HG03432 (cell line): ENCODE results near the gene CHPF2.
A peak's percentile ranks its signal among the peaks of the same experiment; 100 is the strongest.

Experiments
- ATAC-seq: cut with Tn5 transposase; IDR thresholded peaks from one replicate; pipeline ENCODE4 v1.9.1; 2021; ENCODE audit warnings: mild to moderate bottlenecking, moderate library complexity; ENCODE audit not compliant: unreplicated experiment

CHPF2 gene

DNA sequence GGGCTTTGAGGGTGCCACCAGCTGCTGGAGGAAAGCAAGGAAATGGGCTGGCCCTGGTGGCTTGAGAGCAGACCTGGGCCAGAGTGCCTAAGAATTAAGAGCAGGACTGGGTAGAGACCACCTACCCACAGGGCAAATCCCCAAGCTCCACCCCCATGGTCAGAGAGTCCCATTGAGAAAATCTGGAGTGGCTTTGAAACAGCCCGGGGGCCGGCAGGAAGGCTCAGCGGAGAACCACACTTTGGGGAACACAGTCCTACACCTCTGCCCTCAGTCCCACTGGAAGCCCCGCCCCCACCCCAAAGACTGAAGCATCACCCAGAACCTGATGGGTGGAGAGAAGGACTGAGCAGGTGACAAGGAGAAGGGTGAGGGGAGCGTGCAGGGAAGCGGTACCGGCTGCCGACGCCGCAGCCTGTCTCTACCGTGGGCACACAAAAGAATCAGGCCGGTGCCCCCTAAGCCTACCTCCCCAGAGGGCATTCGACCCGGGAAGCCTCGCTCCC lies 12.6 kb downstream of the CHPF2 start:
- ATAC-seq: no peak

DNA sequence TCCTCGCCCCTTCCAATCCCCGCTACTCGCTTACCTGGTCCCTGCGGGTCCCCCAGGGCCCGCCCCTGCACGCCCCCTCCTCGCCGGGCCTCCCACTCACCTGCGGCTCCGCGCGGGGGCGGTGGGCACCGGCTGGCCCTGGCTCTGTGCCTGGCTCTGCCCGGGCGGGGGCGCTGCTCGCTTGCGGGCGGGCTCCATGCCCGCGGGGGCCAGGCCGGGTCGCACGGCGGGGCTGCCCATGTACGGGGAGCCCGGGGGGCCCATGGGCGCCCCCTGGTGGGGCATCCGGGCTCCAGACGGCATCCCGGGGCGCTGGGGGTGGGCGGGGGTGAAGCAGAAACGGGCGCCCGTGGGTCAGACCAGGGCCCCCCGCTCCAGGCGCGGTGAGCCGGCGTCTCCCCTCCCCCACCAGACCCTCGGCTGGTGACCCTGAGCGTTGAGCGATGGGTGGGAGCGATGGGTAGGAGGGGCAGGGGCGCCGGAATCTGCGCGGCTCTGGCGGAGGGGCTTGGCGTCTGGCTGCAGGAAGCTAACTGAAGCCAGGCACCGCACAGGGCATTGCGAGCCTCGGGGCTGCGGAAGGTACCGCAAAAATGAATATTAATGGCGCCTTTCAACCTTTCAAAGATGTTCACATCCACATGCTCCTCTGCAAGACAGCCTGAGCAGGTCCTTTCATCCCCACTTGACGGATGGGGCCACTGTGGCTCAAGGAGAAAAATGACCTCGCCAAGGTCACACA lies 13.2 kb downstream of the CHPF2 start:
- ATAC-seq: peak; percentile 50

DNA sequence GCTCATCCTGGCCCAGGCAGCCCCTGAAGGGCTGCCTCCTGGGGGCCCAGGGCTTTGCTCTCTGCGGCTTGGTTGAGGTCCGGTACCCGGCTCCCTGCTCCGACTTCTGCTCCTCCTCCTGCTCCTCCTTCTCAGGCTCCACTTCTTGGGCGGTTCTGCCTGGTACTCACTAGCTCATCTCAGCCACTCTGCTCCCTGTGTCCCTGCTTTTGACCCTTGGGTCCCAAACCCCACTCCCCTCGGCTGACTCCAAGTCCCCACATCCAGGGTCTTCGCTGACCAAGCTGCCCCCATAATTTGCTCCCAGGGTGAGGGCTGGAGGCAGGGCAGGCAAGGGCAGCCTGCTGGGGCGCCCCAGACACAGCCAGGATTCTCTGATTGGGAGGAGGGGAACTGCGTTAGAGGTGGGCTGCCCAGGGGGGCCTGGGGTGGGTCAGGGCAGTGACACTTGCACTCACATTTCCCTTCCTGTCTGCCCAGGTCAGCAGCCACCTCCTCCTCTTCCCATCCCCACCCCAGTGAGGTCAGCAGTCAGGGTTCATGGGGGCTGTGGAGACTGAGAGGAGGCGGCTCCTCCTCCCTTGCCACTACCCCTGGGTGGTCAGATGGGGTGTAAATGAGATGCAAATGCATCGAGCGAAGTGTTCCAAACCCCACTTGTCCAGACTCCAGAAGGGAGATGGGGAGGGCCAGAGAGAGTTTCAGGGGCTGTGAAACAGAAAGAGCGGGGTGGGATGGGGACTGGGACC lies 14.0 kb downstream of the CHPF2 start:
- no peak for ATAC-seq

DNA sequence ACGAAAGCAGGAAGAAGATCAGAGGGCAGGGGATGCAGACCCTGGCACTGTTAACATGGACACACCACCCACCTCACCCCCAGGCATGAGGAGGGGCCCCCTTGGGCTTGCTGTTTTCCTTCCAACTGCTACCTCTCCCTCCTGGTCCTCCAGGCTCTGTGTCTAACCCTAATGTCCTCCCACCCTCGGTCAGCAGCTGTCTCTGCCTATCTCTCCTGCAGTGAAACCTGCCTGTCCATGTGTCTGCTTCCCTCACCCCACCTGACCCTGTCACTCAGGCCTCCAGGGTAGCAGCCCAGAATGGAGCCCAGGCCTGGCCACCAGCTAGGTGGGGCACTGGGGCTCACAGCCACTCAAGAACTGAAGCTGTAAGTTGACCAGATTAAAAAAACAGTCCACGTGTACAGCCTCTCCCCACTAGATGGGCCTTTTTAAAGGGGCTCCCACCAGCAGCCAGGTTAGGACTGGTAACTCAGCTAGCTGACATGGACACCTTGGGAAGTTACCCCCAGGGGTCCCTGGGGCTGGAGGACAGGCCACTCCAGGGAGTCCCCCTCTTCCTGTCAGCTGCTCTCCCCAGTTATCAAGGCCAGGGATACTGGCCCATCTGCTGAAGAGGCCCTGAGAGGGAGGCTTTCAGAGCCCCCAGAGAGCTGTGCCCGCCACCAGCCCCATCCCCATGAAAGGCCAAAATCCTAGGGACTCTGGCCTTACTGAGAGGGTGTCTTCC lies 14.7 kb downstream of the CHPF2 start:
- no peak for ATAC-seq

DNA sequence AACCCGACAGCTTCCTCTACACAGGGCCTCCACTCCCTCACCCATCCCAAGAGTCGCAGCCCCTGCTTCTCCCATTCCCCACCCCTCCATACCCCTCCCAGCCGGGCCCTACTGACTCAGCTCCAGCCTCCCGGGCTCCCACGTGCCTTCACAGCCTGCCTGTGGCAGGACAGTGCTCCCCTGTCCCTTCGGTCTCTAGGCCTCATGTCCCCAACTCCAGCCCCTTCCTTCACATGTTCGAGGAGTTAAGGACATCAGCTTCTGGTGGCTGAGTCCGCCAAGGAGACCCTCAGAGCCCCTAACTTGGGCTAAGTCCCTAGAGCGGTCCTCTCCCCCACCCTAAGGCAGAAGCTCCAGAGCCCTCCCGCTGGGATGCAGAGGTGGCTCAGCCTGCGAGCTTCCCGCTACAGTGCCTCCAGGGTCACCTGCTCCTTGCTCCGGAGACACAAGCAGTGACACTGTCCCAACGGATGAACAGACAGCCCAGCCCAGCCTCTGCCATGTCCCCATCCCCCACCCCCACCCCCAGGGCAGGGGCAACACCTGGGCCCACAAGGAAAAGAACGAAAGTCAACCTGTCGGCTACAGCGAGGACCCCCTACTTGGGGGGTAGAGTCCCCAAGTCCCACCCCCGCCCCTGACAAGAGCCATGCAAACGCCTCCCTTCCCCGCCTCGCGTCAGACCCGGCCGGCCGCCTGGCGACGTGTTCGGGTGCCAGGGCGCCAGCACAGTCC lies 15.5 kb downstream of the CHPF2 start:
- ATAC-seq: no peak

DNA sequence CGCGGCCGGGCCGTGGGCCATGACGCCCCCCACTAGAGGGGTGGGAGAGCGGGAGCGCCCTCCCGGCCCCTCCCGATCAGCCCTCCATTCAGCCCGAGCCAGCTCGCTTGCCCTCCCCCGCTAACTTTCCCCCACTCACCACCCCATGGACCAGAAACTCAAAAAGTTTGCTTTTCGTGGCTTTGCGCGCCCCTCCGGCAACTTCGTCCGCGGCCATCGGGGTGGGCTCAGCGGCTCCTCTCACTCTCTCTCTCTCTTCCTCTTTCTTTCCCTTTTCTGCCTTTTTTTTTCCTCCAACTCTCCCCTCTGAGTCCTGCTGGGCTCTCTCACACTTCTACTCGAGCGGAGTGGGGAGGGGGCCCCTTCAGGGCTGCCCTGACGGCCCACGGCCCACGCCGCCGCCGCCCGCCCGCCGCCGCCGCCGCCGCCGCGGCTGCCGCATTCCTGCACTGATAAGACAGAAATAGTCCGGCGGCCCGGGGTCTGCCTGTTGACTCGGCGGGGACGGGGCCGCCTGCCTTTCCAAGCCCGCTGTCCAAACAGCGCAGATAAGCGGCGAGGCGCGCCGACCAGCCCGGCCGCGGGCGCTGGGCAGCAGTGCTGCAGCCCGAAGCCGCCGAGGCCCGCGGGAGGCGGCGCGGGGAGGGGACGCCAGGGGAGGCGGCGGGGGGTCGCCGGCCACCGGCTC lies 16.2 kb downstream of the CHPF2 start, which contains the start of gene SMARCD3:
Gene SMARCD3, minus strand, starts transcription at position 349 of the 688 bp plus-strand sequence. Its CDS starts 132 bp downstream, at position 217.
- no peak for ATAC-seq

DNA sequence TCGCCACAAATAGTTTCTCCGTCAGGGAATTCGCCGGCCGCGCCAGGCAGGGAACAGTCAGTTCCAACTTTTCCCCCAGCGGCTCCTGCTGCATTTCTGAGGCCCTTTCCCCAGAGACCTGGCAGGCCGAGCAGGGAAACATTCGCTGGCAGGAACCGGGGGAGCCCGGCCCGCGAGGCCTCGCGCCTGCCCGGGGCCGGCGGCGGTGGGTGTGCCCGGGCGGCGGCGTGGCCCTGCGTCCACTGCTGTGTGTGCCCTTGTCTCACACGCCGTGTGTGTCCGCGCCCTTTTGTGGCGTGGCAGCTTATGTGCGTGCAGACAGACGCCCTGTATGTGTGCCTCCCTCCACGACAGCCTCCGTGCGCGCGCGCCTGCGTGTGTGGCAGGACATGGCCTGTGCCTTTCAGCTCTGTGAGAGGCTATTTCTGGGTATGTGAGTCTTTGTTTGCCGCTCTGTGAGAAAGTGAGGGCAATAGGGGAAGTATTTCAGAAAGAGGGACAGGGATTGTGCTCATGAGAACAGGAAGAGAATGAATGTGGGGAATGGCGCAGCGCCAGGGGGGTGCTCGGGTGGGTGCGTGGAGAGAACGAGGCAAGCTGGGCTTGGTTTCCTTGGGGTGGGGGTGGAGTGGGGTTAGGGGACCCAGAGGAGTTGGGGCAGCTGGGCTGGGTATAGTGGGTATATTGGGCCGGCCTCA lies 16.9 kb downstream of the CHPF2 start:
- ATAC-seq: no peak

DNA sequence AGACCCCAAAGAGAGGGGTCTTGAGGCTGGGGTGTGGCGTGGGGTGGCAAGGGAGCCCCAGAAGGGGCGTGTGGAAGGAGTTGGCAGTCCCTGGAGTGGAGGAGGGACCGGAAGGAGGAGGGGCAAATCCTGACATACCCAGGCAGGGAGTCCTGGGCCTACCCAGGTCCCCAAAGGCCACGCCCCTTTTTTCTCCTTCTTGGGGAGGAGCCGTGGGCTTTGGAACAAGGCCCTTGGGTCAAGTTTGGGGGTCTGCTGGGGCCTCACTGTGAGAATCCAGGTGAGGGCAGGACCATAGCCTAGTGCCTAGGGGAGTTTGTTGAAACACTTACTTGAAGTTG lies 17.4 kb downstream of the CHPF2 start:
- ATAC-seq: no peak

DNA sequence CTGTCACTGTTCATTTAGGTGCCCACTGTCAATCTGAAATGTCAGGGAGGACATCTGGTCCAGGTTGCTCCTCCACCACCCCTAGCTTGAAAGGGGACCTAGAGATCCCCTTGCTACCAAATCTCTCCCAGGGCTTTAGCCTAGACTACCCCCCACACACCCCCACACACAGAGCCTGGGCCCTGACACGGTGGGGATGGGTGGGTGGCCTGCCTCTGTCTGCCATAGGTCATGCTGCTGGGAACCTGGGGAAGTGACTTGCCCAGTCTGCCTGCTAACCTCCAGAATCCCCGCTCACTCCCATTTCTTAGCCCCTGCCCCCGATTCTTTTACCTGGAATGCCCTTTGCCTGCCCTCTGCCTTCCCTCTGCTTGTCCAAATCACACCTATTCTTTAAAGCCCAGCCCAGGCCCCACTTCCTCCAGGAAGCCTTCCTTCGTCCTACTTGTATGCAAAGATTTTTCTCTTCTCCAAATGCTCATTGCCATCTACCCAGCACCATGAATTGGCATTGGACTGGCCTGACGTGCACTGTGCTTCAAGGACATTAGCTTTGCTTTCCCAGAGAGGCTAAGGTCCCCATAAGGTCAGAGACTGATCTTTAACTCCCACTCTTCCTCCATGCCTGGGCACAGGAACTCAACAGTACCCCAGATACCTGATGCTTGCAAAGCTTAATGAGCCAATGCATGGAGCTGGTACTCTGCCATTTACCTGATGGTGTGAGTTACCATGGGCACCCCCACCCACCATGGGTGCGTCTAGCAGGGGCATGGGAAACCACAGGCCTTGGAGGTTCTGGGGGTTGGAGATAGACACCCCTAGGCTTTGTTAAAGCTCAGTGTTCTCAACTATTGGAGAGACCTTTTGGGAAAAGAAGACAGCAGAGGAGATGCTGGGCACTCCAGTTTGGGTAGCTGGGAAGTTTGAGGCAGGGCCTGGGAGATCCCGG lies 18.2 kb downstream of the CHPF2 start:
- no peak for ATAC-seq

DNA sequence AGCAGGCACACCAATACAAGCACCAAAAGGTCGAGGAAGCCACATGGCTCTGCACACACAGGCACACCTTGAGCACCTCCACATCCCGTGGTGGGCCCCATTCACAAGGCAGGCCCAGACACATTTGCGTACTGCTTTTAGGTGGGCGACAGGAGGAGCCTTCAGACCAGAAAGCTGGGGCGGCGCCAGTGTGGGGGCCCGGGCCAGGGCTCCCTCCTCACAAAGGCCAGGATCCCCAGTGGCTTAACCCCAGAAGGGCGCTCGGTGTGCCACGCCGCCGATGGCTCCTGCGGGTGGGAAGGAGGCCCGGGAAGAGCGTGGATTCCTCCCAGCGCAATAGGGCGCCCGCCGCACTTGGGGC lies 19.0 kb downstream of the CHPF2 start:
- ATAC-seq: no peak

DNA sequence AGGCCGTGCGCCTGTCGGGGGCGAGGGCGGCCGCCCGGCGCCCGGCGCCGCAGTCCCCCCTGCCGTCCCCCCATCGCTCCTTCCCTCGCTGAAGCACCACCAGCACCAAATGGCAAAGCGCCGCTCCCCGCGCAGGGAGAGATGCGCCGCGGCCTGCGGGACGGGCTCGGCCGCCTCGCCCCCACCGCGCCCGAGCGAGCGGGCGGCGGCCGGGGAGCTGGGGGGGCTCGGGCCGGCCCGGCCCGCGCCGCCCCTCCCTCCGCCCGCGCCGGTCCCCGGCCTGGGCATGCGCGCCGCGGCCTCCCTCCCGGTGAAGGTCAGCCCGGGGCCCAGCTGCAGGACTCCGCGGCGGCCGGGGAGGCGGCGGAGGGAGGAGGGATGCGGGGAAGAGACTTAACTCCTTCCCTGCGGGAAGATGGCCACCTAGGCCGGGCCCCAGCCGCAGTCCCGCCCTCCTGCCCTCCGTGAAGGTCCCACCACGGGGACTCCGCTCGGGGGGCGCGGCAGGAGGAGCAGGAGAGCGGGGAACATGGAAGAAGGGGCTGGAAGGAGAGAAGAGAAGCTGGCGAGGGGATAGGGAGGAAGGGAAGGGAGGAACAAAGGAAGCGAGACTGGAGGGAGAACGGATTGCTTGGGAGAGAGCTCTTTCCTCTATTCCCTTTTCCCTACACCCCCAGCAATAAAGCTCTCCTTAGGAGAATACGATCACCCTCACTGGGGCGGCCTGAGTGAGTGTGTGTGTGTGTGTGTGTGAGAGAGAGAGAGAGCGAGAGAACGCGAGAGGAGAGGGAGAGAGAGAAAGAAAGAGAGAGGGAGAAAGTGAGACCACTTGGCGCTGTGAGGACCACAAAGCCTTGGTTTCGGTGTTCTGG lies 19.6 kb downstream of the CHPF2 start:
- ATAC-seq: no peak

DNA sequence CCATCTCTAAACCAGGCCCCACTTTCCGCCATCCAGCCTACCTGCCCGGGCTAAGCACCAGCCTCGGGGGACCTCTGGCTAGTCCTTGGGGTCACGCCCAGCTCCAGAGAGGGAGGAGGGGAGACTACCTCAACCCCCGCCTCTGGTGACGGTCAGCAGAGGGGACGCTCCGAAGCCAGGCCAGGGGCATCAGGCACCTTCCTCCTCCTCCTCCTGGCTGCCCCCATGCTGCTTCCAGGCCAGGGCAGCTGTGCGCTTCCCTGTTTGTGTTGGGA lies 20.2 kb downstream of the CHPF2 start:
- ATAC-seq: no peak

DNA sequence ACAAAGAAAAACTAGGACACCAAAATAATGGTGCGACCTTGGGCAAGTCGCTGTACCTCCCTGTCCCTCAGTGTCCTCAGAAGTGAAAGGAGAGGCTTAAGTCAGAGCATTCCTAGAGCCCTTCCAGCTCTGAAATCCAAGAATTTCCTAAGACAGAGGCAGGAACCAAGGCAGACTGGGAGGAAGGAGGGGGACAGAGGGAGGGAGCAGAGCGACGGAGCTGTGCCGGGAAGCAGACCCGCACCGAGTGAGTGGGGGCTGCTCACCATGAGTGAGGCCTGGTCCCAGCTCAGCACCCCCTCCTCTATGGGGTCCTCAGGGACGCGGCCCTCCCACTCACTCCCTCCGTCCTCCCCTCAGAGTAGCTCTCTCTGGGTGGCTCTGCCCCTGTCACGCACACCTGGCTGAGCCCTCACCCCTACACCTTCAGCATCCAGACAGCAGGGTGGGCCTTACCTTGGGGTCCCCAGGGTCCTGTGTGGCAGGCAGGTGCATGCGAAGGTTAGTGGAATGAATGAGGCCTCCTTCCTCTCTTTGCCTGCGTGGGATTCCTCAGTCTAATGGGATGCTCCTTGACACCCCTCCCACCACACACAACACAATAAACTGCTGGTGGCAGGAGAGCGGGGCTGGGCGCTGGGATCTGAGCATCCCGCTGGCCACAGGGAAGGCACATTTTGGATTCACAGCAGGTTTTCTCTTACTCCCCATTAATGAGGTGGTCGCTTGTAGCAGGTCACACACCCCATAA lies 20.9 kb downstream of the CHPF2 start:
- no peak for ATAC-seq

DNA sequence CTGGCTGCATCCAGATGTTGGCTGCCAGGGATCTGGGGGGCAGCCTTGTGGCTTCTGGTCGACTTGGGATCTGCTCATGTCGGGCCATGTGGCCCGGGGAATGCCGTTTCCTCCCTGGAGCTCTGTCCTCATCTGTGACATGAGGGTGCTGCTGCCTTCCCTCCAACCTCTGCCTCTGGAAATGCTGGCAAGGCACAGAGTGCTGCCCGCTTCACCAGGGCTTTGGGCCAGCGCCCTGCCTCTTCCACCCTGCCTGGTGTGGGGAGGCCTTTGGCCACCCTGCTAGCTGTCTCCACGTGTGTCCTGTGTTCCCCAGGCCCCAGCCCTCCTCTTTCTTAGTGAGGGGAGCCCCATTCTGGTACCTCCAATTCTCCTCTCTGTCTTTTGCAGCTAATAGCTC lies 22.0 kb downstream of the CHPF2 start:
- ATAC-seq: no peak

DNA sequence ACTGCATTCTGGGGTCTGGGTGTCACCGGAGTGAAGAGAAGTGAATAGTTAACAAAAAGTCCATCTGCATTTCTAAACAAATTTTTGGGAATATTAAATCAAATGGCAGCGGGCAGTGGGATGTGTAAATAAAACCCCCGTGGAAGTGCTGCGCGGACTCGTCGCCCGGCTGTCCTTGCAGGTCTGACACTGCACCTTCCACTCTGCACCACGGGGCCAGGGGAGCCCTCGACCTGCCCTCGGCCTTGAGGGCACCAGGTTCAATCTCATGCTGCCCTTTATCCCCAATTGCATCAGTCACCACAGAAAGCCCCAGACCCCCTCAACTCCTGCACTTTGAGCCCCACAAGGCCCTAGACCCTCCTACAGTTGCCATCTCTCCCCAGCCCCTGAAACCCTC lies 22.6 kb downstream of the CHPF2 start:
- no peak for ATAC-seq

DNA sequence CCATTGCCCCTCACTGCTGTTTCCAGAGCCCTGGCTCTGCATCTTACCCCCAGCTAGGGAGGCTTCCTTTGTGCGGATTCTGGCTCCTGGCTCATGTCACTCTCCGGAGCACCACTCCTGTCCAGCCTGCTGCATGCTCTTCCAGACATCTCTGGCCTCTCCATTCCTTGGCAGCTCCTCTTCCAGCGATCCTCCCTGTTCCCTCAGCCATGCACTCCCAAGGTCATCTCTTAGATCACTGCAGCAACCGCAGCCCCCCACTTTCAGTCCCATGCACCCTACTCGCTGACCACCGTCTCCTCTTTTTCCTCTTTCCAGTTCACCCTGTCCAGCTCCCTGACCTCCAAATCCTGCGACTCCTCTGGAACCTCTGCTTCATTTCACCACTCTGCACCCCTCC lies 23.1 kb downstream of the CHPF2 start:
- ATAC-seq: no peak

DNA sequence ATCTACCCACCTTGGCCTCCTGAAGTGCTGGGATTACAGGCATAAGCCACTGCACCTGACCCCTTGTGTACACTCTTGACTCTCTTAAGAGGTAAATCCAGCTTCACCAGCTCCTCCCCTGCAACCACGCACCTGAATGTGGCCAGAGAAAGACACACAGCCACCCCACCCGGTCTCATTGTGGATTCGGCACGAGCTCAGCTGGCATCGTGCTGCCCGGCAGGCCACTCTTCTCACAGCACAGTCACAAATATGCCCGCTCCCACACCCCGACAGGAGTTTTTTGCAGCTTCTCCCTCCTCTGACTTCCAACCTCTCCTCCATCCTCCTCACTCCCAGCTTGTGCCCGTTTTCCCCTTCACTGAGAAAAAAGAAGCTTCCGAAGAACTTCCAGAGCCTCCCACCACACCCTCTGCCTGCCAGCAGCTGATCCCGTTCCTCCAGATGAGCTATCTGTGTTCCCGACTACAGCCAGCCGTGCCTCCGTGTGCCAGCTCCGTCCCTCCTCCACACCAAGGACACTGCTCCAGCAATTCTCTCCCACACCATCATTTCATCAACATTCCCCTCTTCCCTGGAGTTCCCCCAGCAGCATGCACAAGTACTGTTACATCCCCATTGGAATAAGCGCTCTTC lies 24.2 kb downstream of the CHPF2 start:
- no peak for ATAC-seq
